KOPT-K1 (cell line): Measurements from ENCODE around the gene DDIT4.
"Not testable (repeated sequence)": the region's sequence is repeated elsewhere in the genome, so short reads cannot be mapped to it uniquely, and the experiment has no call there.

ENCODE experiments used
- H3K27ac ChIP-seq: fragments of 200-600 bp; sonication (generic); 2 replicates; pipeline ENCODE4 v1.5.1; 2016; ENCODE audit warnings: antibody characterized with exemption, mild to moderate bottlenecking, low read depth, low read length; ENCODE audit not compliant: poor library complexity, severe bottlenecking
- H3K36me3 ChIP-seq: fragments of 200-600 bp; sonication (generic); 2 replicates; pipeline ENCODE4 v1.5.1; 2017; ENCODE audit warnings: antibody characterized with exemption, mild to moderate bottlenecking, low read length, moderate library complexity; ENCODE audit not compliant: insufficient read depth
- H3K9me3 ChIP-seq: fragments of 200-600 bp; sonication (generic); 2 replicates; pipeline ENCODE4 v1.5.1; 2017; ENCODE audit warnings: antibody characterized with exemption, low read length, mild to moderate bottlenecking; ENCODE audit not compliant: insufficient read depth, poor library complexity, severe bottlenecking

Gene DDIT4

GRCh38 chr10:72270607-72271281 is 3.0 kb upstream of the DDIT4 start:
- peaks cover 10% of the 10 kb centered on the region for H3K36me3 ChIP-seq
- no peak overlapping the region for H3K27ac ChIP-seq
- no peaks in the 10 kb centered on the region for H3K9me3 ChIP-seq

GRCh38 chr10:72272689-72273409 is 875 bp upstream of the DDIT4 start:
- H3K36me3 ChIP-seq: peaks cover 19% of the 10 kb centered on the region

GRCh38 chr10:72274213-72274729 is 547 bp downstream of the DDIT4 start:
- H3K9me3 ChIP-seq: no peaks in the 10 kb centered on the region
- H3K36me3 ChIP-seq: peaks cover 19% of the 10 kb centered on the region
- H3K27ac ChIP-seq: peak overlapping the region; percentile 74

More at GRCh38 chr10:72272689-72273409, 875 bp upstream of the DDIT4 start:
- Histone ChIP-seq H3K27ac (peak overlapping the region; percentile 74), H3K9me3 (no peaks in the 10 kb centered on the region)

DNA sequence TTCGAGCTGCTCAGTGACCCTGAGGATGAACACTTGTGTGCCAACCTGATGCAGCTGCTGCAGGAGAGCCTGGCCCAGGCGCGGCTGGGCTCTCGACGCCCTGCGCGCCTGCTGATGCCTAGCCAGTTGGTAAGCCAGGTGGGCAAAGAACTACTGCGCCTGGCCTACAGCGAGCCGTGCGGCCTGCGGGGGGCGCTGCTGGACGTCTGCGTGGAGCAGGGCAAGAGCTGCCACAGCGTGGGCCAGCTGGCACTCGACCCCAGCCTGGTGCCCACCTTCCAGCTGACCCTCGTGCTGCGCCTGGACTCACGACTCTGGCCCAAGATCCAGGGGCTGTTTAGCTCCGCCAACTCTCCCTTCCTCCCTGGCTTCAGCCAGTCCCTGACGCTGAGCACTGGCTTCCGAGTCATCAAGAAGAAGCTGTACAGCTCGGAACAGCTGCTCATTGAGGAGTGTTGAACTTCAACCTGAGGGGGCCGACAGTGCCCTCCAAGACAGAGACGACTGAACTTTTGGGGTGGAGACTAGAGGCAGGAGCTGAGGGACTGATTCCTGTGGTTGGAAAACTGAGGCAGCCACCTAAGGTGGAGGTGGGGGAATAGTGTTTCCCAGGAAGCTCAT is 1.1 kb downstream of the DDIT4 start:
- Histone ChIP-seq H3K36me3 (peaks cover 19% of the 10 kb centered on the region), H3K27ac (peak overlapping the region; percentile 74), H3K9me3 (no peaks in the 10 kb centered on the region)

- Histone ChIP-seq H3K36me3 (peaks cover 19% of the 10 kb centered on the region), H3K27ac (peak overlapping the region; percentile 74), H3K9me3 (no peaks in the 10 kb centered on the region)
These were observed 1.8 kb downstream of the DDIT4 start for GRCh38 chr10:72275351-72276012.

DNA sequence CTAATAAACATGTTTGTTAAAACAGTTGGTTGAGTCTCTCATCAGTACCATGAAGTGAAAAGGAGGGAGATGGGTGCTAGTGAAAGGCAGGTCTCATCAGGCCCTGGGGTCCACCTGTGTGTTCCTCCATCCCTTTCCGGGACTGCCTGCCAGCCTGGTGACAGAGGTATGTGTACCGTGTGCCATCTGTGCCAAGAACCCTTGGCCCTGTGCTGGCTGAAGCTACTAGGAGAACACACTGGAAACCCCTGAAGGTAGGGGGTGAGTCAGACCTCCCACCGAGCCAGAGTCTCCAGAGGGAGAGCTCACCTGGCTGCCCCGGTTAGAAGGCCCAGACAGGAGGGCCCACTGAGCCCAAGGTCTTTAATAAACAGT is 2.3 kb downstream of the DDIT4 start:
- peaks cover 19% of the 10 kb centered on the region for H3K36me3 ChIP-seq
- no peaks in the 10 kb centered on the region for H3K9me3 ChIP-seq
- peak overlapping the region; percentile 74 for H3K27ac ChIP-seq

DNA sequence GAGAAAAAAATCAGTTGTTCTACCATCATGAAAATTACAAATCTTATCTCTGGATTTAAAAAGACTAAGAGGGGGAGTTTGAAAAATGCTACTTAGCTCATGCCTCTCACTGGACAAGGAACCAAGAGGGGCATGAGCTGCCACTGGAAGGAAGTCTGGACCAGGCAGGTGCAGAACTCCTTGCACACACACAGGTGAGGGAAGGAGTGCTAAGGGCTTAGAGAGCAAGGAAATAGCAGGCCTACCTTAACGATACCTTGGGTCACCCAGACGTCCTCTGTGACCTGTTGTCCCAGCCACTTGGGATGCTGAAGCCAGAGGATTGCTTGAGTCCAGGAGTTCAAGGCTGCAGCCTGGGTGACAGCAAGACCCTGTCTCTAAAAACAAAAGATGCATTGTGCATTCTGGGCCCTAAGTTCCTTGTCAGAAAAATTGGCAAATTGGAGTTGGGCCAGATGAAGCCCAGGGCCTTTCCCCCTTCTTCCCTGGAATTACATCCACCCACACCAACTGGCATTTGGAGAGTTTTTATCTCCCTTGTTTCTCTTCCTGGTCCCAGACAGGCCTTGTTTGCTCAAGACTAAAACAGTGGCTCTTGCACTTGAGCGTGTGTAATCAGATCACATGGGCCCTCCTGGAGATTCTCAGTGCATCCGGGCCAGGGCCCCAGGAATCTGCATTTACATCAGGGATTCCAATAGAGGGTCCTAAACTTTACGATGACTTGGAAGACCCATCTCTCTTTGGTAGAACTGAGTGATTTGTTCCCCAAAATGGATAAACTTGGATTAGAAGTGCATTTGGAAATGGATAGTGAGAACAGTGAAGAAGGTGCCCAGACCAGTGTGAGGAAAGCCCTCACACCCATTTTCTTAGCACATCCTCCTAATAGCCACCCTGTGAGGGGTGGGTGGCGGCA is 3.0 kb downstream of the DDIT4 start:
- Histone ChIP-seq H3K27ac (peak overlapping the region; percentile 74), H3K9me3 (no peaks in the 10 kb centered on the region), H3K36me3 (peaks cover 19% of the 10 kb centered on the region)

DNA sequence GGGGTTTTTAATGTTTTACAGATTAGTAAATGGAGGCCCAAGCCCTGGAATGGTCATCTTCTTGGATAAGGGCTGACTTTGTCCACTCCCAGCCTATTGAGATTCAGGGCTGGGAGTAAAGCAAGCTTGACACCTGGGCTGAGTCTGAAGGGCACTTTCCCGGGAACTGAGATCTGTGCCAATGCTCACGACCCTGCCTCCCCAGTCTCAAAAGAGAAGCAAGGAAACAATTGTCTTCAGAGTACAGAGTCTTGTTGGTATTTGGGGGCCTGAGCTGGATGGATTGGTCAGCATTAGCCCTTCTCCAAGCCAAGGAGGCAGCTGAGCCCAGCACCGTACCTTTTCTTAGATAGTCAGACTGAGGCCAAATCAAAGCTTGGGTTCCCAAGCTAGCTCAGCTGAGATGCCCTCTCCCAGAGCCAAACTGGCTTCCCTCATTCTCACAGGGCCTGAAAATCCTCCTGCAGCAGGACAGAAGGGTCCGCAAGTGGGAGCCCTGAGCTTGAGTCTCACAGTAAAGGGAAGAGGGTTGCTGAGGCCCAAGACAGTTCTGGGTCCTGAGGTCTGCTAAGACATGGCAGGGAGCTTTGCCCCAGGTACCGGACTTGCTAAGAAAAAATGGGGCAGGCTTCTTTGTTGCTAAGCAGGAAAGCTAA is 3.7 kb downstream of the DDIT4 start:
- no peak overlapping the region for H3K27ac ChIP-seq
- peaks cover 19% of the 10 kb centered on the region for H3K36me3 ChIP-seq
- H3K9me3 ChIP-seq: no peaks in the 10 kb centered on the region

DNA sequence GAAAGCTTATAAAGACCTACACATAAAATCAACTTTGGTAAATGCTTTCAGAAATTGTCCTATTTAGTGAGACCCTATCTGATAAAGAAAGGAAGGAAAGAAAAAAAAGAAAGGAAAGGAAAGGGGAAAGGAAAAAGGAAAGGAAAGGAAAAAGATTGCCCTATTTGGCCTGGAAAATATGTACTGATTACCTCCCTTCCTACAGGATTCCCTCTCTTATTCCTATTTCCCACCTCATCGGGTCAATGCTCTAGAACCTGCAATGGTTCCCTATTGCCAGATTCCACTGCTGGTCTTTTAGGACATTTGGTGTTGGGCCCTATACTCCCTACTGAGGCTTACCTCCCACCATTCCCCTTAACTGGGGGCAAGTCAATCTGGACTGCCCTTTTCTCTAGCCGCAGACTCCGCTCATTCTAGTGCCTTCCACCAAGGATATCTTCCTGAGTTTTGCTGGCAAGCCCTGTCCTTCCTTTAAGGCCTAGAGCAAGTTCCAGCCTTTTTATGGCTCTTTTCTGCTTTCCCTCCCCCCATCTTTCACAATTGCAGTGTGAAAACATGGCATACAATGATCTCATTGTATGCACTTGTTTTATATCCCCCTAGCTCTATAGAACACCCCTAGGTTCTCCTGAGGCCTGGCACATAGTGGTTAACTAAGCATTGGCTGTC is 4.4 kb downstream of the DDIT4 start:
- Histone ChIP-seq H3K36me3 (peaks cover 19% of the 10 kb centered on the region), H3K9me3 (no peaks in the 10 kb centered on the region), H3K27ac (no peak overlapping the region)

GRCh38 chr10:72278668-72279393 is 5.1 kb downstream of the DDIT4 start:
- H3K36me3 ChIP-seq: peaks cover 19% of the 10 kb centered on the region
- H3K9me3 ChIP-seq: no peaks in the 10 kb centered on the region
- no peak overlapping the region for H3K27ac ChIP-seq

DNA sequence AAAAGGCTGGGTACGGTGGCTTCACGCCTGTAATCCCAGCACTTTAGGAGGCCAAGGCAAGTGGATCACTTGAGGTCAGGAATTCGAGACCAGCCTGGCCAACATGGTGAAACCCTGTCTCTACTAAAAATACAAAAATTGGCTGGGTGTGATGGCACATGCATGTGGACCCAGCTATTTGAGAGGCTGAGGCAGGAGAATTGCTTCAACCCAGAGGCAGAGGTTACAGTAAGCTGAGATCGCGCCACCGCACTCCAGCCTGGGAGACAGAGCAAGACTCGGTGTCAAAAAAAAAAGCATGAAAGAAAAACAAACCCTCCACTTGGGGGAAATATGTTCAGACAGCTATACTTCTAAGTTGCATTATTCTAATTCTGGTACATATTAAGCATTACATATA is 5.9 kb downstream of the DDIT4 start:
- not testable (repeated sequence) for H3K27ac ChIP-seq, H3K9me3 ChIP-seq
- peaks cover 19% of the 10 kb centered on the region for H3K36me3 ChIP-seq

GRCh38 chr10:72283131-72283530 is 9.4 kb downstream of the DDIT4 start:
- no peaks in the 10 kb centered on the region for H3K9me3 ChIP-seq
- no peaks in the 10 kb centered on the region for H3K36me3 ChIP-seq
- H3K27ac ChIP-seq: no peak overlapping the region

GRCh38 chr10:72285972-72286521 is 12.3 kb downstream of the DDIT4 start:
- peak overlapping the region; percentile 38 for H3K27ac ChIP-seq
- H3K9me3 ChIP-seq: no peaks in the 10 kb centered on the region
- no peaks in the 10 kb centered on the region for H3K36me3 ChIP-seq
